K562 (cell line): ENCODE measurements around the gene TMTC4. TPM values are rescaled to one million over a fixed set of nuclear protein-coding genes. Genes with fewer than 3 reads are reported as not detected.

Experiments used
- ATAC-seq: fragments of 200-7000 bp; cut with Tn5 transposase; 3 replicates; pipeline ENCODE4 v1.9.1; 2020; ENCODE audit warnings: moderate library complexity
- BruUV-seq: library from RNA; stranded (reverse); fragments of 400-500 nt; replicated peaks from 2 replicates; lab custom pipeline; 2021; lab: Mats Ljungman, UMichigan
- CTCF ChIA-PET: fragments of 300-600 bp; formaldehyde crosslinking; extraction: SDS; loops from one replicate; lab custom pipeline; 2021; ENCODE audit warnings: low intra/inter-chr PET ratio; lab: Yijun Ruan, JAX
- POLR2A ChIA-PET: fragments of 300-600, 350-650 bp; sonication (Branson Sonifier 250); formaldehyde crosslinking; extraction: SDS; loops from one replicate; lab custom pipeline; 2021; ENCODE audit warnings: antibody characterized with exemption, inconsistent platforms; lab: Yijun Ruan, JAX
- DNase-seq, 4 experiments: peaks; one replicate each; pipeline versions ENCODE4 v3.0.0 to v3.0.0-alpha.2; 2011 to 2018; ENCODE audit warnings: low spot score in 3 of 4, mixed read lengths in 3 of 4; ENCODE audit errors: extremely low read depth in 1 of 4
- FAIRE-seq: peaks from 2 replicates; lab custom pipeline; 2011; peaks lifted over from hg19 to GRCh38; lab: Jason Lieb, UNC
- H2AFZ ChIP-seq: 2 replicates; pipeline ENCODE4 v1.6.0; 2011; ENCODE audit warnings: low read depth, low read length, control low read depth, inconsistent platforms
- H3K27ac ChIP-seq: fragments of 200-600 bp; 3 replicates; pipeline ENCODE4 v1.8.0; 2011; ENCODE audit warnings: low read depth, mild to moderate bottlenecking, control low read depth, inconsistent platforms, low read length, moderate library complexity, mixed read lengths; ENCODE audit errors: extremely low read depth
- H3K27me3 ChIP-seq, 2 experiments: fragments of 300-600 bp in 1 of 2; 2 replicates in 1 of 2; 3 replicates in 1 of 2; pipeline versions ENCODE4 v1.6.0 to v1.8.0; 2011; ENCODE audit warnings: inconsistent platforms in 2 of 2, low read length in 2 of 2, mild to moderate bottlenecking in 1 of 2, mixed read lengths in 1 of 2, moderate library complexity in 1 of 2; ENCODE audit not compliant: control insufficient read depth in 2 of 2, insufficient read depth in 2 of 2
- H3K36me3 ChIP-seq: fragments of 300-600 bp; 3 replicates; pipeline ENCODE4 v1.8.0; 2011; ENCODE audit warnings: mild to moderate bottlenecking, low read length, inconsistent platforms; ENCODE audit not compliant: control insufficient read depth, insufficient read depth
- H3K4me1 ChIP-seq, 2 experiments: fragments of 200-600 bp in 1 of 2; replicated peaks in 1 of 2; 2 replicates in 1 of 2; 3 replicates in 1 of 2; pipeline versions ENCODE4 v1.5.1 to v1.8.0; 2011; ENCODE audit warnings: inconsistent platforms in 2 of 2, low read length in 2 of 2, mild to moderate bottlenecking in 1 of 2, mixed read lengths in 1 of 2, moderate library complexity in 1 of 2; ENCODE audit not compliant: control insufficient read depth in 2 of 2, insufficient read depth in 2 of 2
- H3K4me2 ChIP-seq: 2 replicates; pipeline ENCODE4 v1.6.1; 2011; ENCODE audit warnings: low read length, control low read depth, inconsistent platforms, mixed read lengths; ENCODE audit not compliant: insufficient read depth
- H3K4me3 ChIP-seq: fragments of 200-600 bp; sonication (generic), shearing (Covaris generic); 2 replicates; pipeline ENCODE4 v1.5.1; 2016; ENCODE audit warnings: control low read depth, inconsistent platforms
- H3K79me2 ChIP-seq: fragments of 200-600 bp; 3 replicates; pipeline ENCODE4 v1.8.0; 2011; ENCODE audit warnings: low read length, inconsistent platforms; ENCODE audit not compliant: control insufficient read depth, insufficient read depth
- H3K9ac ChIP-seq, 2 experiments: 2 replicates each; pipeline versions ENCODE4 v1.6.0 to v1.6.1; 2011; ENCODE audit warnings: low read depth in 2 of 2, low read length in 2 of 2, control low read depth in 1 of 2, inconsistent platforms in 1 of 2, mild to moderate bottlenecking in 1 of 2, mixed read lengths in 1 of 2; ENCODE audit not compliant: insufficient read depth in 1 of 2
- H3K9me1 ChIP-seq: one replicate; pipeline ENCODE4 v1.6.0; 2011; ENCODE audit warnings: inconsistent platforms, mild to moderate bottlenecking, low read length, moderate library complexity; ENCODE audit not compliant: control insufficient read depth, insufficient read depth
- H3K9me3 ChIP-seq: replicated peaks from 2 replicates; pipeline ENCODE4 v1.5.1; 2011; ENCODE audit warnings: low read depth, low read length, inconsistent platforms; ENCODE audit not compliant: control insufficient read depth, insufficient read depth
- H4K20me1 ChIP-seq: replicated peaks from 2 replicates; pipeline ENCODE4 v1.6.1; 2011; ENCODE audit warnings: low read length, inconsistent platforms, mixed read lengths; ENCODE audit not compliant: control insufficient read depth, insufficient read depth
- CBX1 ChIP-seq: sonication (generic); IDR thresholded peaks from 2 replicates; pipeline ENCODE4 v1.6.1; 2016; ENCODE audit warnings: antibody characterized with exemption, low read depth, mild to moderate bottlenecking
- CBX8 ChIP-seq: fragments of 200-600 bp; sonication (generic); IDR thresholded peaks from 2 replicates; pipeline ENCODE4 v1.6.1; 2012; ENCODE audit warnings: borderline replicate concordance, mixed run types, low read depth, mild to moderate bottlenecking, moderate library complexity, mixed read lengths, low read length, control low read depth, inconsistent platforms; ENCODE audit not compliant: poor library complexity, severe bottlenecking; ENCODE audit errors: extremely low read depth
- DDX20 ChIP-seq: fragments of 450-650 bp; IDR thresholded peaks from 2 replicates; pipeline ENCODE4 v1.6.1; 2016; ENCODE audit warnings: missing genetic modification characterization, low read depth, mild to moderate bottlenecking, missing compliant biosample characterization, moderate library complexity
- ESRRA ChIP-seq: fragments of 450-650 bp; IDR thresholded peaks from 2 replicates; pipeline ENCODE4 v1.6.1; 2014; ENCODE audit warnings: low read depth, mild to moderate bottlenecking, moderate library complexity, borderline replicate concordance
- FOXM1 ChIP-seq, 2 experiments: fragments of 450-650 bp in 1 of 2; sonication (generic) in 1 of 2; formaldehyde crosslinking in 1 of 2; IDR thresholded peaks; 2 replicates each; pipeline versions ENCODE4 v1.6.1 to v1.9.0; 2017 to 2022; ENCODE audit warnings: low read depth in 2 of 2, mild to moderate bottlenecking in 2 of 2, missing genetic modification reagents in 1 of 2, moderate library complexity in 1 of 2
- MXI1 ChIP-seq: IDR thresholded peaks from 2 replicates; pipeline ENCODE4 v1.6.1; 2011; ENCODE audit warnings: low read depth, mild to moderate bottlenecking, improper control_type of control experiment, low read length
- MYC ChIP-seq, 2 experiments: fragments of 250-450 bp in 1 of 2; sonication (Bioruptor Pico) in 1 of 2; IDR thresholded peaks; 2 replicates each; pipeline versions ENCODE4 v1.5.1 to v1.6.1; 2012 to 2021; ENCODE audit warnings: low read depth in 2 of 2, borderline replicate concordance in 1 of 2, improper control_type of control experiment in 1 of 2, low read length in 1 of 2, mild to moderate bottlenecking in 1 of 2, moderate library complexity in 1 of 2
- SP2 ChIP-seq: IDR thresholded peaks from 2 replicates; pipeline ENCODE4 v1.6.1; 2011; ENCODE audit warnings: mild to moderate bottlenecking, low read depth, low read length, moderate library complexity; ENCODE audit not compliant: poor library complexity, severe bottlenecking; ENCODE audit errors: extremely low read depth
- STAT5A ChIP-seq: IDR thresholded peaks from 2 replicates; pipeline ENCODE4 v1.6.1; 2012; ENCODE audit warnings: low read length, inconsistent platforms, borderline replicate concordance
- ZNF140 ChIP-seq: fragments of 250-450 bp; sonication (Bioruptor Pico); IDR thresholded peaks from 2 replicates; pipeline ENCODE4 v1.8.0; 2021; ENCODE audit warnings: moderate library complexity, mild to moderate bottlenecking, inconsistent platforms
- ZNF23 ChIP-seq: fragments of 250-450 bp; sonication (Bioruptor Pico); IDR thresholded peaks from 2 replicates; pipeline ENCODE4 v1.4.0; 2020; ENCODE audit warnings: mild to moderate bottlenecking
- ZNF3 ChIP-seq: fragments of 250-450 bp; sonication (Bioruptor Pico); IDR thresholded peaks from 2 replicates; pipeline ENCODE4 v1.5.0; 2021; ENCODE audit warnings: mild to moderate bottlenecking, moderate library complexity
- WGBS: fragments of 100-300 bp; shearing (Covaris generic); methylation state at CpG from one replicate; pipeline ENCODE4 v1.1.6; 2016; ENCODE audit warnings: low coverage, mixed read lengths; ENCODE audit not compliant: insufficient coverage; ENCODE audit errors: missing lambda C conversion rate; 5-methylcytosine and 5-hydroxymethylcytosine counted together
- in situ Hi-C: fragments of 300-500 bp; cut with MboI; formaldehyde crosslinking; loops from 4 replicates; pipeline ENCODE4 v1.15.0; 2018; ENCODE audit warnings: inconsistent platforms, mixed read lengths
- intact Hi-C: fragments of 100-400 bp; cut with micrococcal nuclease; formaldehyde crosslinking; loops from 2 replicates; pipeline ENCODE4 v1.14.2; 2022
- polyA plus RNA-seq, 8 experiments: library from polyadenylated mRNA; depleted of rRNA in 4 of 8; stranded (reverse) in 5 of 8; unstranded in 3 of 8; fragments of >200 nt; fragmentation: Nextera tagmentation in 2 of 8; fragmentation: Illumina TruSeq in 1 of 8; extraction: Ambion mirVana in 2 of 8; extraction: Trizol in 1 of 8; gene quantifications; 2 replicates each; pipeline versions ENCODE4 v1.2.1 to v1.2.3, GENCODE V29; 2011 to 2014; ENCODE audit warnings: inconsistent platforms in 1 of 8, missing spikeins in 1 of 8
- total RNA-seq, 7 experiments: library from RNA; depleted of rRNA in 6 of 7; stranded (reverse); fragments of >200 nt in 6 of 7; fragmentation: Illumina TruSeq in 2 of 7; extraction: Trizol in 2 of 7; gene quantifications; 2 replicates each; pipeline versions ENCODE4 v1.2.1 to v1.2.3, GENCODE V29; 2011 to 2021; ENCODE audit warnings: low replicate concordance in 1 of 7
- TF ChIP-seq, protein P1 (sequence below): sonication (generic); formaldehyde crosslinking; IDR thresholded peaks from 2 replicates; pipeline ENCODE4 v1.8.1; 2023; ENCODE audit warnings: mild to moderate bottlenecking, missing genetic modification reagents, moderate library complexity
- TF ChIP-seq, protein P2 (sequence below): IDR thresholded peaks from 2 replicates; pipeline ENCODE4 v1.6.1; 2011; ENCODE audit warnings: borderline replicate concordance, low read depth, mild to moderate bottlenecking, moderate library complexity, low read length; ENCODE audit not compliant: insufficient read depth, poor library complexity, severe bottlenecking

TMTC4 gene
- total and polyA plus RNA-seq, 9 of the 15 experiments (the other 6 are each of a cell fraction or from before 2014, with no cell fraction given): 3.5 to 16.7 (median 11.8) TPM

DNA sequence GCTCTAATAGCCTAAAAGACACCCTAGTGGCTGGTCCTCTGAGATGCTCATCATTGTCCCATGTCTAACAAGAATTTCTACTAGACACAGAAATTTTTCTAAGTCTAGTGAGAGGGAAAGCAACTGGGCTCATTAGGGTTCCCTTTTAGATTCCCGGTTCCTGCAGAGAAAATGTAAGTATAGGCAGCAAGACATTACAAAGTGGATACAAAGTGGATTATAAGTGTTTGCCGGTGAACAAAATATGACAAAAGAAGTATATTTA is 20.8 kb upstream of the TMTC4 start (continued):
- TF ChIP-seq ZNF23 (CRISPR knock-in tag) (no peak), MXI1 (no peak), ZNF140 (CRISPR knock-in tag) (no peak), STAT5A (no peak), CBX8 (no peak)
- TF ChIP-seq, protein P1, sequence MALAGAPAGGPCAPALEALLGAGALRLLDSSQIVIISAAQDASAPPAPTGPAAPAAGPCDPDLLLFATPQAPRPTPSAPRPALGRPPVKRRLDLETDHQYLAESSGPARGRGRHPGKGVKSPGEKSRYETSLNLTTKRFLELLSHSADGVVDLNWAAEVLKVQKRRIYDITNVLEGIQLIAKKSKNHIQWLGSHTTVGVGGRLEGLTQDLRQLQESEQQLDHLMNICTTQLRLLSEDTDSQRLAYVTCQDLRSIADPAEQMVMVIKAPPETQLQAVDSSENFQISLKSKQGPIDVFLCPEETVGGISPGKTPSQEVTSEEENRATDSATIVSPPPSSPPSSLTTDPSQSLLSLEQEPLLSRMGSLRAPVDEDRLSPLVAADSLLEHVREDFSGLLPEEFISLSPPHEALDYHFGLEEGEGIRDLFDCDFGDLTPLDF (CRISPR knock-in tag): no peak

DNA sequence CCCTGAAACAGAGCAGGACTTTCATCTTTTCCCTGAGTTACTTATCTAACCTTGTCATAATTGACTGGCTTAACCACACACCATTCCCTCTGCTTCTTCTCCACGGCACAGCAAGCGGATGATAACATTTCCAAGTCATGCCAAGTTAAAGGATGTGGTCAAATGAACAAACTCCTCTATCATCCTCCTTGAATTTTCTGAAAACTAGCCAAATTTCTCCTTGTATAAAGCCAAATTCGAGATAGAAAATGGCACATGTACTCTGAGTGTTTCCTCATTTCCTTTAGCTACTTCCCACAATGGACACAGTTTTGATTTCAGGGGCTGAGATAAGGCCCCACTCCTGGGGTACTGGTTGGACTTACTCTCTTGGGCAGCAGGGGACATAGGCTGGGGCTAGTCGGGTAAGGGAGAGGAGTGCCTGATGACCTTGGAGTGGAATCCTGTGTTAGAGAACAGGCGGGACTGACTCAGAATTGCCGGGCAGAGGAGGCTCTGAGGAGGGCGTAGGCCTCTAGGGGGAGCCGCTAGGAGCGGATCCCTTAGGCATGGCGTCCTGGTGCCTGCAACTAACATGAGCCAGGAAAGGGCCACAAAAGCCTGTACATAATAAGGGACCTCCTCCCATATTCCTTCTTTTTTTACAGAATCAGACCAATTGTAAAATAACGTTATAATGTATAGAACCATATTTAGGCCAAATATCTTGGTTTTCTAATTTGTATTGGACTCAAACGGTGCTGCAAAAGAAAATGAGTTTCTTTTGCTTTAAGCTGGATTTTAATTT is 20.3 kb upstream of the TMTC4 start:
- peaks cover 0 to 6% of the 10 kb centered on the region in 2 experiments; a peak in 3 of 5 replicates for H3K4me1 ChIP-seq
- no peak overlapping the region for H3K4me3 ChIP-seq
- ATAC-seq (peak; percentile 100), FAIRE-seq (peak; percentile 62), DNase-seq (peak; percentile 40 to 74 (median 59))
- no peaks in the 10 kb centered on the region for H3K9me1 ChIP-seq
- H3K27me3 ChIP-seq: no peaks in the 10 kb centered on the region; a peak in 1 of 5 replicates
- 3% methylated on average over 9 of the region's 12 CpGs for WGBS
- no peaks in the 10 kb centered on the region for H3K79me2 ChIP-seq
- H3K9ac ChIP-seq: peak overlapping the region in 1 of 2 experiments; percentile 66; a peak in 2 of 4 replicates
- CTCF ChIA-PET: no interaction called here
- no peaks in the 10 kb centered on the region for H4K20me1 ChIP-seq
- POLR2A ChIA-PET: no interaction called here
- no TSS peak for BruUV-seq
- no peaks in the 10 kb centered on the region for H3K9me3 ChIP-seq
- peak overlapping the region; percentile 62 for H3K4me2 ChIP-seq
- no peaks in the 10 kb centered on the region for H3K36me3 ChIP-seq
- H3K27ac ChIP-seq: 0 out of 3 replicates have a peak overlapping the region, but pooled peaks have one; percentile 11
- in situ Hi-C loops (no loop called here), intact Hi-C loops (no loop called here)
- peak overlapping the region; percentile 79 for H2AFZ ChIP-seq
- TF ChIP-seq ZNF3 (CRISPR knock-in tag) (no peak), SP2 (no peak), CBX1 (no peak), ESRRA (peak; percentile 60), MYC (IDR thresholded peaks at IDR 0.05; ENCODE audit: low read depth, low read length) (0 out of 2 replicates have a peak, but pooled peaks have one; percentile 17), MYC (CRISPR knock-in tag; IDR thresholded peaks at IDR 0.05; ENCODE audit: borderline replicate concordance, low read depth) (no peak), DDX20 (no peak), FOXM1 (IDR thresholded peaks at IDR 0.05; ENCODE audit: low read depth) (no peak), FOXM1 (CRISPR knock-in tag; IDR thresholded peaks at IDR 0.05; ENCODE audit: low read depth) (no peak)
- TF ChIP-seq, protein P2, sequence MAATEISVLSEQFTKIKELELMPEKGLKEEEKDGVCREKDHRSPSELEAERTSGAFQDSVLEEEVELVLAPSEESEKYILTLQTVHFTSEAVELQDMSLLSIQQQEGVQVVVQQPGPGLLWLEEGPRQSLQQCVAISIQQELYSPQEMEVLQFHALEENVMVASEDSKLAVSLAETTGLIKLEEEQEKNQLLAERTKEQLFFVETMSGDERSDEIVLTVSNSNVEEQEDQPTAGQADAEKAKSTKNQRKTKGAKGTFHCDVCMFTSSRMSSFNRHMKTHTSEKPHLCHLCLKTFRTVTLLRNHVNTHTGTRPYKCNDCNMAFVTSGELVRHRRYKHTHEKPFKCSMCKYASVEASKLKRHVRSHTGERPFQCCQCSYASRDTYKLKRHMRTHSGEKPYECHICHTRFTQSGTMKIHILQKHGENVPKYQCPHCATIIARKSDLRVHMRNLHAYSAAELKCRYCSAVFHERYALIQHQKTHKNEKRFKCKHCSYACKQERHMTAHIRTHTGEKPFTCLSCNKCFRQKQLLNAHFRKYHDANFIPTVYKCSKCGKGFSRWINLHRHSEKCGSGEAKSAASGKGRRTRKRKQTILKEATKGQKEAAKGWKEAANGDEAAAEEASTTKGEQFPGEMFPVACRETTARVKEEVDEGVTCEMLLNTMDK: peak; percentile 70
